Measurements from ENCODE around the gene CYP19A1.

- no peak for TF ChIP-seq EZH2phosphoT487 (IDR thresholded peaks at IDR 0.05; ENCODE audit: borderline replicate concordance)
- no peak for TF ChIP-seq CTCF (IDR thresholded peaks at IDR 0.05 in 2 of 3, conservative IDR thresholded peaks at IDR 0.05 in 1 of 3; ENCODE audit: borderline replicate concordance in 1 of 3, insufficient read depth in 1 of 3, low read depth in 2 of 3, low read length in 2 of 3)
- no peak for TF ChIP-seq SIN3A (IDR thresholded peaks at IDR 0.05; ENCODE audit: low read depth)
Measured at GRCh38 chr15:51350723-51351122, 12.3 kb upstream of the CYP19A1 start.
